AG04450 (cell line): Measurements from ENCODE around the gene SLC39A5. TPM values are rescaled to one million over a fixed set of nuclear protein-coding genes. Genes with fewer than 3 reads are reported as not detected.

Experiments
- CTCF ChIA-PET: fragments of 300-600, 350-600 bp; formaldehyde crosslinking; extraction: SDS; loops from one replicate; lab custom pipeline; 2022; ENCODE audit warnings: antibody characterized with exemption, inconsistent platforms; lab: Charles Lee
- POLR2A ChIA-PET: fragments of 350-600 bp; formaldehyde crosslinking; extraction: SDS; loops from one replicate; lab custom pipeline; 2021; ENCODE audit warnings: antibody characterized with exemption, inconsistent platforms; lab: Yijun Ruan, JAX
- DNase-seq: peaks from one replicate; pipeline ENCODE4 v3.0.0-alpha.2; 2011; ENCODE audit warnings: low read depth, low spot score
- H3K27ac ChIP-seq: one replicate; pipeline ENCODE4 v1.5.1; 2012; ENCODE audit warnings: low read depth, low read length, control low read depth
- H3K27me3 ChIP-seq: one replicate; pipeline ENCODE4 v1.6.0; 2012; ENCODE audit warnings: low read length; ENCODE audit not compliant: control insufficient read depth, insufficient read depth
- H3K4me3 ChIP-seq: 2 replicates; pipeline ENCODE4 v1.5.1; 2011; ENCODE audit warnings: mild to moderate bottlenecking, low read depth, low read length, control low read depth
- H3K9me3 ChIP-seq: 2 replicates; pipeline ENCODE4 v1.5.1; 2012; ENCODE audit warnings: low read length; ENCODE audit not compliant: control insufficient read depth, insufficient read depth
- polyA minus RNA-seq: library from RNA; depleted of rRNA, polyadenylated mRNA; stranded (reverse); fragments of >200 nt; gene quantifications from 2 replicates; pipeline ENCODE4 v1.2.3, GENCODE V29; 2011; rRNA and poly(A)+ RNA removed
- polyA plus RNA-seq: library from polyadenylated mRNA; depleted of rRNA; stranded (reverse); fragments of >200 nt; gene quantifications from 2 replicates; pipeline ENCODE4 v1.2.3, GENCODE V29; 2011; rRNA removed
- TF ChIP-seq, protein P1 (sequence below): IDR thresholded peaks from 2 replicates; pipeline ENCODE4 v1.5.1; 2011; ENCODE audit warnings: low read depth, low read length, control low read depth, inconsistent platforms

The SLC39A5 gene, protein sequence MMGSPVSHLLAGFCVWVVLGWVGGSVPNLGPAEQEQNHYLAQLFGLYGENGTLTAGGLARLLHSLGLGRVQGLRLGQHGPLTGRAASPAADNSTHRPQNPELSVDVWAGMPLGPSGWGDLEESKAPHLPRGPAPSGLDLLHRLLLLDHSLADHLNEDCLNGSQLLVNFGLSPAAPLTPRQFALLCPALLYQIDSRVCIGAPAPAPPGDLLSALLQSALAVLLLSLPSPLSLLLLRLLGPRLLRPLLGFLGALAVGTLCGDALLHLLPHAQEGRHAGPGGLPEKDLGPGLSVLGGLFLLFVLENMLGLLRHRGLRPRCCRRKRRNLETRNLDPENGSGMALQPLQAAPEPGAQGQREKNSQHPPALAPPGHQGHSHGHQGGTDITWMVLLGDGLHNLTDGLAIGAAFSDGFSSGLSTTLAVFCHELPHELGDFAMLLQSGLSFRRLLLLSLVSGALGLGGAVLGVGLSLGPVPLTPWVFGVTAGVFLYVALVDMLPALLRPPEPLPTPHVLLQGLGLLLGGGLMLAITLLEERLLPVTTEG
- polyA plus RNA-seq (not detected in 2 replicates), polyA minus RNA-seq (not detected in 2 replicates)

DNA sequence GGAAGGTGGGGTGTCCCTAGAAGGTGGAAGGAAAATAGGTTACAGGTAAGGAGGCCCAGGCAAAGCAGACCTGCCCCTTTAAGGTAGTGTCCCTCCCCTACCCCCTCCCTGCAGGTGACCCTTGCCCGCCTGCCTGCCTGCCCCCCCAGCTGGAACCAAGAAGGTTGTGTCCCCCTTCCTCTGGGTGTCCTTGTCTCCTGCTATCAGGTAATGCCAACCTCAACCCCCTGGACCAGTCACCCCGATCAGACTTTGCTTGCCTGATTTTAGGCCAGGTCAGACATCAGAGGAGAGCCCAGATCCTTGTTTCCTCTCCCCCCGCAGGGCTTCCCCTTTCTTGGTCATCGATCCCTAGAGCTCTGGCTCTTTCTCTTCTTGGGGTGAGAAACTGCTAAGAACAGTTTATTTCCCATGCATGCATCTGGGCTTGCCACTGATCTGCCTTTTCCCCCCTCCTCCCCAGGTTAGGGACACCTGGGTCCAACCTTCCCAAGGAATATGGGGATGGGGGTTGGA lies at the start of gene SLC39A5:
TSS of gene SLC39A5 (plus strand) at position 136 of the 516 bp plus-strand sequence. CDS start 1,224 bp downstream, outside the sequence.
- TF ChIP-seq, protein P1, sequence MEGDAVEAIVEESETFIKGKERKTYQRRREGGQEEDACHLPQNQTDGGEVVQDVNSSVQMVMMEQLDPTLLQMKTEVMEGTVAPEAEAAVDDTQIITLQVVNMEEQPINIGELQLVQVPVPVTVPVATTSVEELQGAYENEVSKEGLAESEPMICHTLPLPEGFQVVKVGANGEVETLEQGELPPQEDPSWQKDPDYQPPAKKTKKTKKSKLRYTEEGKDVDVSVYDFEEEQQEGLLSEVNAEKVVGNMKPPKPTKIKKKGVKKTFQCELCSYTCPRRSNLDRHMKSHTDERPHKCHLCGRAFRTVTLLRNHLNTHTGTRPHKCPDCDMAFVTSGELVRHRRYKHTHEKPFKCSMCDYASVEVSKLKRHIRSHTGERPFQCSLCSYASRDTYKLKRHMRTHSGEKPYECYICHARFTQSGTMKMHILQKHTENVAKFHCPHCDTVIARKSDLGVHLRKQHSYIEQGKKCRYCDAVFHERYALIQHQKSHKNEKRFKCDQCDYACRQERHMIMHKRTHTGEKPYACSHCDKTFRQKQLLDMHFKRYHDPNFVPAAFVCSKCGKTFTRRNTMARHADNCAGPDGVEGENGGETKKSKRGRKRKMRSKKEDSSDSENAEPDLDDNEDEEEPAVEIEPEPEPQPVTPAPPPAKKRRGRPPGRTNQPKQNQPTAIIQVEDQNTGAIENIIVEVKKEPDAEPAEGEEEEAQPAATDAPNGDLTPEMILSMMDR: no peak
- Histone ChIP-seq H3K4me3 (no peak within 1 kb of the TSS), H3K9me3 (no peaks in the 10 kb centered on the region), H3K27ac (no peak within 1 kb of the TSS), H3K27me3 (no peaks in the 10 kb centered on the region)
- ChIA-PET CTCF (interaction anchor here (1.3 kb wide), 1 partner anchor 41 kb away, joined by 4 read pairs; the partner anchor contains the start of gene SMARCC2), POLR2A (interaction anchor here (0.7 to 1.5 kb wide), 3 partner anchors 33 to 41 kb away, joined by 3 to 4 read pairs (median 3); partner anchors contain the start of gene SMARCC2)
- DNase-seq: no peak

DNA sequence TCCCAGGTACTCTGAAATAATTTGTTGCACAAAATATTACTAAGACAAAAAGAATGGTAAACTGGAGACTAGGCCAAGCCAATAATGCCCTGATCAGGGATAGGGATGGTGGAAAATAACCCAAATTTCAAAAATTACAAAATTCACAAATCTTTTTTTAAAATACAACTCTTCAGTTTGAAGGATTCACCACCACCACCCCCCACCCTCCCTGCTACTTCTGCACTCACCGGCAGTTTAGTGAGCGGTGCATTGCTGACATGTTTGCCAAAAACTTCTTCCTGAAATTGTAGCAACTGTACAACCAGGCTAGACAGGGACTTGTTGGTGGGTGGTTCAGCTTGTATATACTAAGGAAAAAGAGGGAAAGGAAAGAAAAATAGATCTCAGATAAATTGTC lies 42.9 kb upstream of the SLC39A5 start:
- no peak for DNase-seq
- H3K4me3 ChIP-seq: no peak overlapping the region; the same call in 1 of the 2 replicates
- TF ChIP-seq, protein P1: no peak
- ChIA-PET CTCF (interaction anchor here (3.8 to 6.2 kb wide), 2 partner anchors 35 to 68 kb away, joined by 73 to 96 read pairs; partner anchors contain the start of genes RNF41, RPL41 and ZC3H10), POLR2A (interaction anchor here (0.7 to 3.3 kb wide), 4 partner anchors 10 to 69 kb away, joined by 3 to 30 read pairs (median 14); partner anchors contain the start of genes ESYT1, RNF41, RPL41 and ZC3H10)
- H3K27me3 ChIP-seq: no peaks in the 10 kb centered on the region
- H3K27ac ChIP-seq: no peak overlapping the region
- H3K9me3 ChIP-seq: no peaks in the 10 kb centered on the region

DNA sequence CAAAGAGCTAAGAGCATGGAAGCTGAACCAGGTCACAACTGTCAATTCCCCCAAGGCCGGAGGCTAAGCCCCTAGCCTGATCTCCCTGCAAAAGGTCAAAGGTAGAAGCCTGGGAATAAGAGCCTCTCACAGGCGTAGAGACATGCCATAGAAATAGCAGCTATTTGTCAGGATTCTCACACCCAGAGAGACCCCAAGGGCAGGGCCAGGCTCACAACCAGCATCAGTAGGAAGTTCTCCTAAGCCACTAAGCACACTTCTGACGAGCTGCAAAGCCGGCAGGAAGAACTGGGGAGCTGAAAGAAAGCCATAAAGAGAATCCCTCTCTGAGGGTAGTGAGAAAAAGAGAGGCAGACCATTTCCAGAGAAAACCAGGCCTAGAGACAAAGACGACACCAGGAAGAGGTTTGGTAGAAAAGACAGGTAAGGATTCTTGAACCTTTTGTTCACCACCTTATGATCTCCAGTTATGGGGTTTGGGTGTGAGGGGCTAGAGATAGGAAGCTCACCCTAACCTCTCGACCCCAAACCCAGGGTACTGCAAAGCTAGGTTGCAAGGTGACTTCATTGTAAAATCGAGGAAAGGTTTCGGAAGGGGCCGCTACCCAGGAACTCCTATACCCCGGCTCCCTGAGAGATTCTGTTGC lies 41.6 kb upstream of the SLC39A5 start:
- peak overlapping the region; percentile 31 for H3K27ac ChIP-seq
- ChIA-PET CTCF (interaction anchor here (1.4 to 6.2 kb wide), 10 partner anchors 8 to 69 kb away, joined by 5 to 96 read pairs (median 13); partner anchors contain the start of genes ESYT1, MYL6, RNF41 and RPL41), POLR2A (interaction anchor here (0.9 to 3.3 kb wide), 5 partner anchors 9 to 71 kb away, joined by 3 to 30 read pairs (median 4); partner anchors contain the start of genes RNF41, RPL41 and ZC3H10)

DNA sequence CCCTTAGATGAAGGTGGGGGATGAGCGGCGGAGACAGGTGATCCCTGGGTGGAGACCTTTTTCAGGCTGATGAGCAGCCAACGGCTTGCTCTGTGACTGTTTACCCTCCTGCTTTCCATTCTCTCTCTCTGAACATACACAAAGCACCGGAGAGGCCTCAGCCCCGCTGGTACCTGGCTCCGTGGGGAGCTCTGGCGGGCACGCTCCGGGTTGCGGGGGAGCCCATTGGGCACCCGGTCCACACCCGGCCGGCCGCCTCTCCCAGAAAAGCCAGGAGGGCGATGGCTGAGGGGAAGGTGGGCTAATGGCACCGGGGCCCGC lies 41.1 kb upstream of the SLC39A5 start:
- H3K4me3 ChIP-seq: peak overlapping the region; percentile 79
- no peaks in the 10 kb centered on the region for H3K27me3 ChIP-seq
- H3K9me3 ChIP-seq: no peaks in the 10 kb centered on the region
- TF ChIP-seq, protein P1: no peak
- DNase-seq: no peak
- CTCF ChIA-PET: interaction anchor here (0.7 to 6.2 kb wide), 23 partner anchors 8 to 138 kb away, joined by 3 to 96 read pairs (median 7); partner anchors contain the start of genes COQ10A, ESYT1, MYL6 and RNF41
- POLR2A ChIA-PET: interaction anchor here (0.6 to 3.3 kb wide), 8 partner anchors 12 to 171 kb away, joined by 3 to 30 read pairs (median 4); partner anchors contain the start of genes PA2G4, RNF41, RPL41 and STAT2
- peak overlapping the region; percentile 31 for H3K27ac ChIP-seq

More for the DNA sequence above, 41.6 kb upstream of the SLC39A5 start:
- Histone ChIP-seq H3K9me3 (no peaks in the 10 kb centered on the region), H3K27me3 (no peaks in the 10 kb centered on the region), H3K4me3 (peak overlapping the region; percentile 79)
- no peak for DNase-seq
- TF ChIP-seq, protein P1: no peak
